ENCODE results near the gene TSPAN8. TPM values are rescaled to one million over a fixed set of nuclear protein-coding genes. Genes with fewer than 3 reads are reported as not detected.

Gene TSPAN8
- total and polyA plus RNA-seq, 8 donors: 0.95 to 18.0 (median 1.6) TPM

DNA sequence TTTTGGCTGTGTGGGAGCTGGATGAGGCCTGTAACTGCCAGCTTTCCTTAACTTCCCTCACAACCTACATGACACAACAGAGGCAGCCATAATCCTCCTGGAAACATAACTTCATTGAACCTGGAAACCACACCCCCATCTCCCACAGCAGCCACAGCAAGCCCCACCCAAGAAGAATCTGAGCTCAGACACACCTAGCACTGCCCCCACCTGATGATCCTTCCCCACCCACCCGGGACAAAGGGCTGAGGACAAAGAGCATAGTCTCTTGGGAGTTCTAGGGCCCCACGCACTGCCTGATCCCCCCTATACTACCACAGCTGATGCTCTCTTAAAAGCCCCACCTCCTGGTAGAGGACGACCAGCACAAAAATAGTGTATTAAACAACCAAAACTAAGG is 29.6 kb upstream of the TSPAN8 start:
- Histone ChIP-seq H3K4me1 (no peaks in the 10 kb centered on the region), H3K27me3 (no peaks in the 10 kb centered on the region), H3K9me3 (no peaks in the 10 kb centered on the region), H3K36me3 (no peaks in the 10 kb centered on the region), H3K27ac (no peak overlapping the region), H3K4me3 (no peak overlapping the region)
- DNase-seq (no peak), ATAC-seq (no peak)
- intact Hi-C loops (cut with DNase I): no loop called here
- TF ChIP-seq, protein P1, sequence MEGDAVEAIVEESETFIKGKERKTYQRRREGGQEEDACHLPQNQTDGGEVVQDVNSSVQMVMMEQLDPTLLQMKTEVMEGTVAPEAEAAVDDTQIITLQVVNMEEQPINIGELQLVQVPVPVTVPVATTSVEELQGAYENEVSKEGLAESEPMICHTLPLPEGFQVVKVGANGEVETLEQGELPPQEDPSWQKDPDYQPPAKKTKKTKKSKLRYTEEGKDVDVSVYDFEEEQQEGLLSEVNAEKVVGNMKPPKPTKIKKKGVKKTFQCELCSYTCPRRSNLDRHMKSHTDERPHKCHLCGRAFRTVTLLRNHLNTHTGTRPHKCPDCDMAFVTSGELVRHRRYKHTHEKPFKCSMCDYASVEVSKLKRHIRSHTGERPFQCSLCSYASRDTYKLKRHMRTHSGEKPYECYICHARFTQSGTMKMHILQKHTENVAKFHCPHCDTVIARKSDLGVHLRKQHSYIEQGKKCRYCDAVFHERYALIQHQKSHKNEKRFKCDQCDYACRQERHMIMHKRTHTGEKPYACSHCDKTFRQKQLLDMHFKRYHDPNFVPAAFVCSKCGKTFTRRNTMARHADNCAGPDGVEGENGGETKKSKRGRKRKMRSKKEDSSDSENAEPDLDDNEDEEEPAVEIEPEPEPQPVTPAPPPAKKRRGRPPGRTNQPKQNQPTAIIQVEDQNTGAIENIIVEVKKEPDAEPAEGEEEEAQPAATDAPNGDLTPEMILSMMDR (IDR thresholded peaks at IDR 0.05): no peak

DNA sequence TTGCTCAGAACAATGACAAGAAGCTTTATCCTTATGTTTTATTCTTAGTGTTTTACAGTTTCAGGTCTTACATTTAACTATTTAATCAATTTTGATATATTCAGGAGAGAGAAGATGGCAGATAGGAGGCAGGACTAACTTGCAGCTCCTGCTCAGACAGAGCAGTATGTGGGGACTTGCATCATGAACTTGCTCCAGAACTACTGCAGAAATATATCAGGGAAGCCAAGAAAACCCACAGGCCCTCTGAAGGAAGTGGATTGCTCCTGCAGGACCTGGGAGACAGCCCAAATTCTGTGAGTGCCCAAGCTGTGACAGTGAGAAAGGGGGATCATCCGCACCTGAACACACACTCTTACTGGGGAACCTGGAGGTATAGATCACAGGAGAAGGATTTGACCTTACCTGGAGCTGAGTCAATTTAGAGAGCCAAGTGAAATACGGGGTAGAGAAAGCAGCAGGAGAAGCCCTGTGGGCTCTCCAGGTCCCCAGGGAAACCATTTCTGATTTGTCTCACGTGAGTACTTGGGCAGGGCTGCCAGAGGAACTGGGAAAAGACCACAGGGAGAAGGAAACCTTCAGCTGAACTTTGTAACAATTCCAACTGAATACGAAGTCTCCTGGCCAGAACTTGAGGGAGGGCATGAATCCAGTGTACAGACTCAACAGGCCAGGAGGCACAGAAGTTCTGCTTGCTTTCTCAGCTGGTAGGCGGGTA is 28.9 kb upstream of the TSPAN8 start:
- H3K36me3 ChIP-seq: no peaks in the 10 kb centered on the region
- intact Hi-C loops (cut with DNase I): no loop called here
- no peaks in the 10 kb centered on the region for H3K27me3 ChIP-seq
- TF ChIP-seq, protein P1 (IDR thresholded peaks at IDR 0.05): no peak
- DNase-seq: no peak
- no peaks in the 10 kb centered on the region for H3K9me3 ChIP-seq
- H3K27ac ChIP-seq: no peak overlapping the region
- no peaks in the 10 kb centered on the region for H3K4me1 ChIP-seq
- no peak for ATAC-seq
- no peak overlapping the region for H3K4me3 ChIP-seq

- Histone ChIP-seq H3K4me1 (no peaks in the 10 kb centered on the region), H3K27ac (no peak overlapping the region), H3K27me3 (no peaks in the 10 kb centered on the region), H3K9me3 (no peaks in the 10 kb centered on the region), H3K4me3 (no peak overlapping the region), H3K36me3 (no peaks in the 10 kb centered on the region)
- ATAC-seq (no peak), DNase-seq (no peak)
- TF ChIP-seq, protein P1 (IDR thresholded peaks at IDR 0.05): no peak
- intact Hi-C loops (cut with DNase I): no loop called here
Measured at GRCh38 chr12:71183846-71184245, 26.0 kb upstream of the TSPAN8 start.

DNA sequence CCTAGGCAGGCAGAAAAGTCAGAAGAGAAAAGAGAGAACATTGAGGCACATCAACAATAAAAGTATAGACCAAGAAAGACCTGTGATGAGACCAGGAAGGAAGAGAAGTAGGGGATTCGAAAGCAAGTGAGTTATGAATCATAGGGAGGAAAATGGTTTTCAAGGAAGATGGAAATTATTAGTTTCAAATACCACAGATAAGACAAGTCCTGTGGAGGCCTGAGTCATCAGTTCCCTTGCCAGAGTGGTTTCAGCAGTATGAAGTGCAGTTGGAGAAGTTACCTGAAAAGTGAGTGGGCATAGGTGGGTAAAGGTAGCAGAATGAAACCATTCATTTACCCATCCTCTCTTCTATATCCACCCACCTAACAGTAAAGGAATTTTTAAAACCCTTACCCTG is 25.2 kb upstream of the TSPAN8 start:
- intact Hi-C loops (cut with DNase I): no loop called here
- no peaks in the 10 kb centered on the region for H3K9me3 ChIP-seq
- no peaks in the 10 kb centered on the region for H3K27me3 ChIP-seq
- no peaks in the 10 kb centered on the region for H3K4me1 ChIP-seq
- TF ChIP-seq, protein P1 (IDR thresholded peaks at IDR 0.05): no peak
- H3K4me3 ChIP-seq: no peak overlapping the region
- DNase-seq: peak in 1 of 4 donors; percentile 34
- peak; percentile 62 for ATAC-seq
- H3K27ac ChIP-seq: no peak overlapping the region
- no peaks in the 10 kb centered on the region for H3K36me3 ChIP-seq

- Histone ChIP-seq H3K4me1 (no peaks in the 10 kb centered on the region), H3K27me3 (no peaks in the 10 kb centered on the region), H3K4me3 (no peak overlapping the region), H3K9me3 (no peaks in the 10 kb centered on the region), H3K36me3 (no peaks in the 10 kb centered on the region), H3K27ac (no peak overlapping the region)
- intact Hi-C loops (cut with DNase I): no loop called here
- ATAC-seq (no peak), DNase-seq (no peak)
- TF ChIP-seq, protein P1 (IDR thresholded peaks at IDR 0.05): no peak
Measured at GRCh38 chr12:71178162-71178561, 20.4 kb upstream of the TSPAN8 start.
